Adrenal gland (tissue), 12 donors: Measurements from ENCODE around the gene MYH2. TPM values are rescaled to one million over a fixed set of nuclear protein-coding genes. Genes with fewer than 3 reads are reported as not detected.

ENCODE experiments used
- DNase-seq, 7 donors: peaks; one replicate each; pipeline ENCODE4 v3.0.0-alpha.2; 2019 to 2020
- H3K27ac ChIP-seq, 5 donors: fragments of 200-600 bp; sonication (generic) in 4 of 5; 1 replicate in 3 of 5; 2 replicates in 2 of 5; pipeline versions ENCODE4 v1.5.1 to v1.8.0; 2016 to 2020; ENCODE audit warnings: mild to moderate bottlenecking in 1 of 5
- H3K27me3 ChIP-seq: fragments of 200-600 bp; 2 replicates; pipeline ENCODE4 v1.8.0; 2021
- H3K36me3 ChIP-seq, 2 donors: fragments of 200-600 bp; replicated peaks in 1 of 2; 1 replicate in 1 of 2; 2 replicates in 1 of 2; pipeline versions ENCODE4 v1.5.1 to v1.8.0; 2018 to 2022
- H3K4me1 ChIP-seq, 2 donors: fragments of 200-600 bp; replicated peaks in 1 of 2; 1 replicate in 1 of 2; 2 replicates in 1 of 2; pipeline versions ENCODE4 v1.5.1 to v1.8.0; 2018 to 2021
- H3K4me3 ChIP-seq, 4 donors: fragments of 200-600 bp; sonication (generic) in 3 of 4; one replicate each; pipeline ENCODE4 v1.5.1; 2016 to 2018
- H3K9me3 ChIP-seq, 3 donors: fragments of 200-600 bp; sonication (generic) in 1 of 3; replicated peaks in 1 of 3; 1 replicate in 2 of 3; 2 replicates in 1 of 3; pipeline versions ENCODE4 v1.5.1 to v1.8.0; 2016 to 2021
- CTCF ChIP-seq, 6 experiments: fragments of 450-650 bp in 4 of 6; fragments of 200-600 bp in 2 of 6; sonication (generic) in 1 of 6; IDR thresholded peaks; 1 replicate in 5 of 6; 2 replicates in 1 of 6; pipeline versions ENCODE4 v1.5.1 to v1.8.0; 2016 to 2021; ENCODE audit warnings: antibody characterized with exemption in 6 of 6, mild to moderate bottlenecking in 2 of 6, moderate library complexity in 1 of 6
- POLR2A ChIP-seq, 2 donors: fragments of 450-650 bp; IDR thresholded peaks; one replicate each; pipeline ENCODE4 v1.6.1; 2017; ENCODE audit warnings: antibody characterized with exemption in 2 of 2, mild to moderate bottlenecking in 2 of 2, moderate library complexity in 1 of 2
- WGBS, 4 donors: extraction: QIAGEN DNeasy Blood & Tissue Kit in 2 of 4; methylation state at CpG; one replicate each; pipeline versions ENCODE4 v1.1.5 to v1.1.7; 2013 to 2017; 5-methylcytosine and 5-hydroxymethylcytosine counted together
- intact Hi-C, 2 donors: fragments of 100-400 bp; cut with DNase I; formaldehyde crosslinking; loops; one replicate each; pipeline versions ENCODE4 v1.14.1 to v1.15.0; 2022 to 2023
- polyA plus RNA-seq, 3 donors: library from polyadenylated mRNA; stranded (reverse); fragments of 200-250 nt in 2 of 3; fragments of 350-450 nt in 1 of 3; fragmentation: Illumina TruSeq in 1 of 3; extraction: RNeasy Lipid Tissue Mini Kit (QIAGEN cat#74804) in 1 of 3; gene quantifications; one replicate each; pipeline ENCODE4 v1.2.3, GENCODE V29; 2013 to 2014
- total RNA-seq, 9 donors: library from RNA; depleted of rRNA in 4 of 9; stranded (reverse); fragments of >200 nt in 4 of 9; fragments of 120-200 nt in 1 of 9; fragmentation: NEBNext Ultra II Directional in 1 of 9; extraction: Animal tissue kit (Norgen Biotek cat#: 25700) in 1 of 9; gene quantifications; one replicate each; pipeline versions ENCODE4 v1.1.0 to v1.2.4, GENCODE V29; 2013 to 2023
- donor health status: healthy with polysubstance abuse.
- donor health status: Bipolar disorder and iron deficiency.
- donor health status: DM: yes; HTN: yes; CAD: no.
- donor health status: DM: no; HTN: no; CAD: no.
- donor health status: DM: no; HTN: no; CAD: no.
- donor health status: DM: yes; HTN: yes; CAD: no.

MYH2 gene
- total and polyA plus RNA-seq, 12 donors = under 0.01 to 7.4 (median 0.77) TPM; not detected in 8

- intact Hi-C loops = no loop called here
- Histone ChIP-seq H3K27ac (no peak overlapping the region), H3K9me3 (no peaks in the 10 kb centered on the region), H3K36me3 (no peaks in the 10 kb centered on the region), H3K4me3 (no peak overlapping the region), H3K27me3 (no peaks in the 10 kb centered on the region), H3K4me1 (no peaks in the 10 kb centered on the region)
- WGBS, 4 donors = 70 to 81% (median 77%) methylated on average over 11 of the region's 11 CpGs
- DNase-seq = no peak
- TF ChIP-seq CTCF (IDR thresholded peaks at IDR 0.05) (no peak), POLR2A (IDR thresholded peaks at IDR 0.05) (no peak)
Measured at GRCh38 chr17:10526517-10526916, 22.9 kb downstream of the MYH2 start.

- Histone ChIP-seq H3K9me3 (no peaks in the 10 kb centered on the region), H3K27me3 (no peaks in the 10 kb centered on the region), H3K27ac (no peak overlapping the region), H3K36me3 (no peaks in the 10 kb centered on the region), H3K4me1 (no peaks in the 10 kb centered on the region), H3K4me3 (no peak overlapping the region)
- DNase-seq = no peak
- intact Hi-C loops = no loop called here
- no peak for TF ChIP-seq POLR2A (IDR thresholded peaks at IDR 0.05)
- no peak for TF ChIP-seq CTCF (IDR thresholded peaks at IDR 0.05)
- WGBS, 4 donors = 83 to 89% (median 85%) methylated on average over 7 of the region's 7 CpGs
Measured at GRCh38 chr17:10523064-10523463, 26.4 kb downstream of the MYH2 start.

- TF ChIP-seq POLR2A (IDR thresholded peaks at IDR 0.05) = no peak
- no peak for TF ChIP-seq CTCF (IDR thresholded peaks at IDR 0.05)
- intact Hi-C loops = no loop called here
- Histone ChIP-seq H3K9me3 (no peaks in the 10 kb centered on the region), H3K36me3 (no peaks in the 10 kb centered on the region), H3K4me3 (no peak overlapping the region), H3K4me1 (no peaks in the 10 kb centered on the region), H3K27me3 (no peaks in the 10 kb centered on the region), H3K27ac (no peak overlapping the region)
- DNase-seq = no peak
Measured at GRCh38 chr17:10521949-10522348, 27.5 kb downstream of the MYH2 start.

- 61 to 69% (median 66%) methylated on average over 11 of the region's 11 CpGs for WGBS, 4 donors
- DNase-seq = no peak
- Histone ChIP-seq H3K27me3 (no peaks in the 10 kb centered on the region), H3K36me3 (no peaks in the 10 kb centered on the region), H3K9me3 (no peaks in the 10 kb centered on the region), H3K27ac (no peak within 1 kb of the TSS), H3K4me1 (no peaks in the 10 kb centered on the region), H3K4me3 (no peak within 1 kb of the TSS)
- intact Hi-C loops = no loop called here
- no peak for TF ChIP-seq POLR2A (IDR thresholded peaks at IDR 0.05)
- TF ChIP-seq CTCF (IDR thresholded peaks at IDR 0.05) = no peak
Measured at GRCh38 chr17:10518271-10519037, 31.0 kb downstream of the MYH2 start, which contains the start of gene MYH1. Gene MYH1 (minus strand): TSS chr17:10518542. CDS start chr17:10516642, 1,900 bp downstream.
